Measurements from ENCODE around the gene CDC23. TPM values are rescaled to one million over a fixed set of nuclear protein-coding genes. Genes with fewer than 3 reads are reported as not detected.

The CDC23 gene
- total and polyA plus RNA-seq, 2 of the 8 experiments (the other 6 are each of a cell fraction or from before 2014, with no cell fraction given), result 32.6 to 45.7 TPM

GRCh38 chr5:138238034-138238433 lies 24.9 kb upstream of the CDC23 start:
- Histone ChIP-seq H3K56ac (replicated peaks; ENCODE audit: insufficient read length, low read depth, low read length) (no peak overlapping the region), H3K79me2 (ENCODE audit: control insufficient read depth in 1 of 2, insufficient read depth in 2 of 2, low read length in 2 of 2) (no peaks in the 10 kb centered on the region), H3K4me2 (ENCODE audit: insufficient read depth in 1 of 2, low read depth in 2 of 2, low read length in 2 of 2) (no peak overlapping the region), H3K4me1 (replicated peaks in 1 of 4; ENCODE audit: control insufficient read depth in 3 of 4, insufficient read depth in 4 of 4, low read length in 3 of 4) (peaks cover 0 to 3% (median 0%) of the 10 kb centered on the region in 4 experiments; a peak in 4 of 7 replicates), H3K23ac (ENCODE audit: insufficient read length) (no peak overlapping the region), H2BK12ac (ENCODE audit: low read depth, low read length) (no peak overlapping the region), H4K5ac (ENCODE audit: insufficient read length, low read depth, low read length) (no peak overlapping the region), H3K23me2 (ENCODE audit: low read depth, low read length) (peaks cover 5% of the 10 kb centered on the region), H3K9ac (replicated peaks in 1 of 4; ENCODE audit: extremely low read depth in 1 of 4, low read depth in 3 of 4, low read length in 3 of 4) (no peak overlapping the region), H3K14ac (ENCODE audit: insufficient read length) (no peak overlapping the region), H4K20me1 (replicated peaks in 1 of 2; ENCODE audit: control insufficient read depth in 1 of 2, insufficient read depth in 2 of 2, low read length in 2 of 2) (no peaks in the 10 kb centered on the region), H2BK5ac (ENCODE audit: low read depth, low read length) (no peak overlapping the region), H2AK5ac (ENCODE audit: low read depth, low read length) (no peak overlapping the region), H2BK120ac (replicated peaks; ENCODE audit: low read depth, low read length) (no peak overlapping the region), H2AFZ (ENCODE audit: low read length) (no peak overlapping the region), H3K27me3 (replicated peaks in 1 of 4; ENCODE audit: control insufficient read depth in 3 of 4, extremely low read depth in 1 of 4, insufficient read depth in 3 of 4, low read length in 3 of 4) (peaks cover 9 to 26% (median 23%) of the 10 kb centered on the region in 4 experiments), H4K91ac (replicated peaks; ENCODE audit: insufficient read length, low read length) (no peak overlapping the region), H3K79me1 (ENCODE audit: low read depth, low read length) (no peaks in the 10 kb centered on the region), H2BK20ac (ENCODE audit: low read length) (no peak overlapping the region), H2BK15ac (ENCODE audit: low read length) (no peak overlapping the region), H3K9me3 (ENCODE audit: insufficient read depth in 2 of 2, low read depth in 1 of 2, low read length in 1 of 2) (no peaks in the 10 kb centered on the region), H3K4me3 (ENCODE audit: extremely low read depth in 1 of 4, insufficient read depth in 2 of 4, low read depth in 3 of 4, low read length in 4 of 4) (no peak overlapping the region), H3K36me3 (ENCODE audit: control insufficient read depth in 2 of 4, insufficient read depth in 4 of 4, low read length in 3 of 4) (no peaks in the 10 kb centered on the region), H3K27ac (ENCODE audit: low read depth, low read length) (no peak overlapping the region), H3K4ac (replicated peaks; ENCODE audit: insufficient read length, low read depth, low read length) (no peak overlapping the region), H3K18ac (ENCODE audit: extremely low read depth, low read length) (no peak overlapping the region), H4K8ac (ENCODE audit: extremely low read depth, insufficient read depth, low read length) (no peak overlapping the region)
- CTCF ChIA-PET (ENCODE audit: partially characterized antibody), result interaction anchor here (0.5 to 11.8 kb wide), 5 partner anchors 12 to 763 kb away, joined by 3 to 112 read pairs (median 5); partner anchors contain the start of gene CDC25C
- no peak for FAIRE-seq
- POLR2A ChIA-PET (ENCODE audit: partially characterized antibody), result interaction anchor here (0.7 to 1.4 kb wide), 3 partner anchors 24 to 227 kb away, joined by 3 to 4 read pairs (median 4); partner anchors contain the start of genes CDC23 and EGR1
- WGBS, 2 experiments (ENCODE audit: extremely low coverage in 1 of 2, insufficient coverage in 1 of 2, insufficient read length in 1 of 2, insufficient replicate concordance in 2 of 2, low coverage in 1 of 2, low lambda C conversion rate in 2 of 2, missing lambda C conversion rate in 1 of 2), result 83% methylated on average over 1 of the region's 1 CpG; no CpG with 5 or more reads in 1 of the 2 experiments
- TF ChIP-seq KDM5A (IDR thresholded peaks at IDR 0.05; ENCODE audit: low read length) (no peak), MAX (IDR thresholded peaks at IDR 0.05) (no peak), POLR2AphosphoS5 (IDR thresholded peaks at IDR 0.05; ENCODE audit: low read depth, low read length) (no peak), TCF12 (IDR thresholded peaks at IDR 0.05; ENCODE audit: low read depth, low read length) (no peak), JUN (IDR thresholded peaks at IDR 0.05; ENCODE audit: low read depth, low read length) (no peak), USF2 (IDR thresholded peaks at IDR 0.05; ENCODE audit: low read length) (no peak), SP4 (IDR thresholded peaks at IDR 0.05; ENCODE audit: low read length) (no peak), HDAC6 (IDR thresholded peaks at IDR 0.05; ENCODE audit: low read depth, low read length) (no peak), TBP (IDR thresholded peaks at IDR 0.05; ENCODE audit: low read depth, low read length) (no peak), CBX8 (IDR thresholded peaks at IDR 0.05; ENCODE audit: borderline replicate concordance, low read depth, low read length) (no peak), BRCA1 (IDR thresholded peaks at IDR 0.05; ENCODE audit: low read depth, low read length) (no peak), SIN3A (conservative IDR thresholded peaks at IDR 0.05 in 1 of 2, IDR thresholded peaks at IDR 0.05 in 1 of 2; ENCODE audit: low read depth in 1 of 2, low read length in 2 of 2) (no peak), POLR2A (IDR thresholded peaks at IDR 0.05; ENCODE audit: control extremely low read depth in 1 of 2, low read depth in 2 of 2, low read length in 2 of 2) (no peak)
- DNase-seq (ENCODE audit: low read depth in 1 of 2, low spot score in 2 of 2), result no peak
